Suprapubic skin (tissue), 4 donors: ENCODE measurements around the gene SPRY4. TPM values are rescaled to one million over a fixed set of nuclear protein-coding genes. Genes with fewer than 3 reads are reported as not detected.

Experiments
- DNase-seq, 2 donors: peaks; one replicate each; pipeline ENCODE4 v3.0.0-alpha.2; 2019; ENCODE audit warnings: low spot score in 2 of 2
- H3K27ac ChIP-seq: fragments of 200-600 bp; sonication (generic); one replicate; pipeline ENCODE4 v1.5.1; 2019
- H3K27me3 ChIP-seq: fragments of 200-600 bp; sonication (generic); one replicate; pipeline ENCODE4 v1.5.1; 2019
- H3K36me3 ChIP-seq: fragments of 200-600 bp; sonication (generic); one replicate; pipeline ENCODE4 v1.5.1; 2019
- H3K4me1 ChIP-seq: fragments of 200-600 bp; sonication (generic); one replicate; pipeline ENCODE4 v1.5.1; 2019
- H3K4me3 ChIP-seq: fragments of 200-600 bp; sonication (generic); one replicate; pipeline ENCODE4 v1.5.1; 2019; ENCODE audit warnings: mild to moderate bottlenecking
- H3K9me3 ChIP-seq: fragments of 200-600 bp; sonication (generic); one replicate; pipeline ENCODE4 v1.5.1; 2019
- CTCF ChIP-seq, 2 donors: fragments of 200-600 bp in 1 of 2; fragments of 450-650 bp in 1 of 2; sonication (generic) in 1 of 2; IDR thresholded peaks; one replicate each; pipeline ENCODE4 v1.5.1; 2016 to 2019; ENCODE audit warnings: antibody characterized with exemption in 2 of 2, mild to moderate bottlenecking in 1 of 2, moderate library complexity in 1 of 2
- EP300 ChIP-seq: sonication (generic); formaldehyde crosslinking; IDR thresholded peaks from one replicate; pipeline ENCODE4 v1.6.1; 2017; ENCODE audit warnings: antibody characterized with exemption
- POLR2A ChIP-seq, 2 donors: fragments of 450-650 bp; IDR thresholded peaks; one replicate each; pipeline ENCODE4 v1.6.1; 2017; ENCODE audit warnings: antibody characterized with exemption in 2 of 2, mild to moderate bottlenecking in 2 of 2, moderate library complexity in 2 of 2
- POLR2AphosphoS5 ChIP-seq, 3 donors: sonication (generic); formaldehyde crosslinking; IDR thresholded peaks; one replicate each; pipeline ENCODE4 v1.6.1; 2017; ENCODE audit warnings: antibody characterized with exemption in 3 of 3
- WGBS: methylation state at CpG from one replicate; pipeline ENCODE4 v1.1.5; 2018; 5-methylcytosine and 5-hydroxymethylcytosine counted together
- total RNA-seq, 4 donors: library from RNA; depleted of rRNA; stranded (reverse); fragments of >200 nt; gene quantifications; one replicate each; pipeline ENCODE4 v1.1.0, GENCODE V29; 2016

The SPRY4 gene
- total RNA-seq, 4 donors from 2014 or later = 4.2 to 7.9 (median 4.9) TPM

GRCh38 chr5:142317173-142317572 lies 7.6 kb downstream of the SPRY4 start:
- DNase-seq = no peak
- Histone ChIP-seq H3K9me3 (no peaks in the 10 kb centered on the region), H3K36me3 (no peaks in the 10 kb centered on the region), H3K27me3 (peaks cover 2% of the 10 kb centered on the region), H3K4me3 (no peak overlapping the region), H3K4me1 (peaks cover 26% of the 10 kb centered on the region), H3K27ac (no peak overlapping the region)
- no peak for TF ChIP-seq EP300
- no peak for TF ChIP-seq POLR2A (IDR thresholded peaks at IDR 0.05)
- TF ChIP-seq POLR2AphosphoS5 (IDR thresholded peaks at IDR 0.05) = no peak
- no peak for TF ChIP-seq CTCF (IDR thresholded peaks at IDR 0.05)
- WGBS = 54% methylated on average over 5 of the region's 5 CpGs

GRCh38 chr5:142316681-142317080 lies 8.1 kb downstream of the SPRY4 start:
- no peak overlapping the region for H3K4me3 ChIP-seq
- WGBS = 63% methylated on average over 6 of the region's 6 CpGs
- no peaks in the 10 kb centered on the region for H3K9me3 ChIP-seq
- TF ChIP-seq POLR2A (IDR thresholded peaks at IDR 0.05) (no peak), CTCF (IDR thresholded peaks at IDR 0.05) (no peak), EP300 (no peak), POLR2AphosphoS5 (IDR thresholded peaks at IDR 0.05) (no peak)
- no peak overlapping the region for H3K27ac ChIP-seq
- H3K27me3 ChIP-seq = peaks cover 2% of the 10 kb centered on the region
- H3K4me1 ChIP-seq = peaks cover 26% of the 10 kb centered on the region
- H3K36me3 ChIP-seq = no peaks in the 10 kb centered on the region
- DNase-seq = no peak

- Histone ChIP-seq H3K4me3 (no peak overlapping the region), H3K27me3 (peaks cover 2% of the 10 kb centered on the region), H3K27ac (no peak overlapping the region), H3K4me1 (peaks cover 24% of the 10 kb centered on the region), H3K36me3 (no peaks in the 10 kb centered on the region), H3K9me3 (no peaks in the 10 kb centered on the region)
- TF ChIP-seq EP300 = no peak
- no peak for TF ChIP-seq CTCF (IDR thresholded peaks at IDR 0.05)
- no peak for TF ChIP-seq POLR2AphosphoS5 (IDR thresholded peaks at IDR 0.05)
- no peak for TF ChIP-seq POLR2A (IDR thresholded peaks at IDR 0.05)
- no peak for DNase-seq
- WGBS = 13% methylated on average over 4 of the region's 4 CpGs
Observed at GRCh38 chr5:142316051-142316450, 8.8 kb downstream of the SPRY4 start.

- peaks cover 2% of the 10 kb centered on the region for H3K27me3 ChIP-seq
- H3K36me3 ChIP-seq = no peaks in the 10 kb centered on the region
- H3K9me3 ChIP-seq = no peaks in the 10 kb centered on the region
- peaks cover 22% of the 10 kb centered on the region for H3K4me1 ChIP-seq
- no peak for DNase-seq
- TF ChIP-seq POLR2AphosphoS5 (IDR thresholded peaks at IDR 0.05) = no peak
- TF ChIP-seq CTCF (IDR thresholded peaks at IDR 0.05) = no peak
- no peak for TF ChIP-seq POLR2A (IDR thresholded peaks at IDR 0.05)
- TF ChIP-seq EP300 = no peak
- WGBS = 85% methylated on average over 6 of the region's 6 CpGs
- H3K4me3 ChIP-seq = no peak overlapping the region
- no peak overlapping the region for H3K27ac ChIP-seq
Observed at GRCh38 chr5:142315096-142315900, 9.5 kb downstream of the SPRY4 start.

GRCh38 chr5:142314606-142315005 lies 10.2 kb downstream of the SPRY4 start:
- WGBS = 84% methylated on average over 12 of the region's 18 CpGs
- no peak overlapping the region for H3K27ac ChIP-seq
- H3K36me3 ChIP-seq = no peaks in the 10 kb centered on the region
- no peak overlapping the region for H3K4me3 ChIP-seq
- peaks cover 18% of the 10 kb centered on the region for H3K4me1 ChIP-seq
- DNase-seq = no peak
- TF ChIP-seq EP300 (no peak), CTCF (IDR thresholded peaks at IDR 0.05) (no peak), POLR2A (IDR thresholded peaks at IDR 0.05) (no peak), POLR2AphosphoS5 (IDR thresholded peaks at IDR 0.05) (no peak)
- no peaks in the 10 kb centered on the region for H3K27me3 ChIP-seq
- no peaks in the 10 kb centered on the region for H3K9me3 ChIP-seq
